ENCODE measurements around the gene CPNE5.

Gene CPNE5

GRCh38 chr6:36739947-36740817, 99.1 kb downstream of the CPNE5 start:
- H3K4me3 ChIP-seq (ENCODE audit: low read length) = no peak overlapping the region
- no peak for TF ChIP-seq CTCF (conservative IDR thresholded peaks at IDR 0.05; ENCODE audit: low read depth, low read length)
- no peak for DNase-seq (ENCODE audit: low read depth)

- no peak overlapping the region for H3K4me3 ChIP-seq (ENCODE audit: low read length)
- no peak for DNase-seq (ENCODE audit: low read depth)
- TF ChIP-seq CTCF (conservative IDR thresholded peaks at IDR 0.05; ENCODE audit: low read depth, low read length) = no peak
Measured at GRCh38 chr6:36738108-36738507, 101.1 kb downstream of the CPNE5 start.

GRCh38 chr6:36737043-36737785, 102.0 kb downstream of the CPNE5 start:
- no peak for DNase-seq (ENCODE audit: low read depth)
- no peak overlapping the region for H3K4me3 ChIP-seq (ENCODE audit: low read length)
- no peak for TF ChIP-seq CTCF (conservative IDR thresholded peaks at IDR 0.05; ENCODE audit: low read depth, low read length)

GRCh38 chr6:36735110-36736071, 103.9 kb downstream of the CPNE5 start:
- DNase-seq (ENCODE audit: low read depth) = peak; percentile 22
- TF ChIP-seq CTCF (conservative IDR thresholded peaks at IDR 0.05; ENCODE audit: low read depth, low read length) = peak; percentile 19
- H3K4me3 ChIP-seq (ENCODE audit: low read length) = peak overlapping the region; percentile 11

- TF ChIP-seq CTCF (conservative IDR thresholded peaks at IDR 0.05; ENCODE audit: low read depth, low read length) = no peak
- no peak for DNase-seq (ENCODE audit: low read depth)
- H3K4me3 ChIP-seq (ENCODE audit: low read length) = no peak overlapping the region
Measured at GRCh38 chr6:36734486-36735060, 104.7 kb downstream of the CPNE5 start.

GRCh38 chr6:36733300-36733699, 105.9 kb downstream of the CPNE5 start:
- no peak for DNase-seq (ENCODE audit: low read depth)
- TF ChIP-seq CTCF (conservative IDR thresholded peaks at IDR 0.05; ENCODE audit: low read depth, low read length) = no peak
- H3K4me3 ChIP-seq (ENCODE audit: low read length) = no peak overlapping the region
